HEK293 (cell line): ENCODE measurements around the gene FAM221A.

Source experiments
- CTCF ChIA-PET: fragments of 350-600 bp; formaldehyde crosslinking; extraction: SDS; loops from one replicate; lab custom pipeline; 2021; ENCODE audit warnings: antibody characterized with exemption; lab: Yijun Ruan, JAX
- POLR2A ChIA-PET: fragments of 300-600 bp; formaldehyde crosslinking; extraction: SDS; loops from one replicate; lab custom pipeline; 2020; ENCODE audit warnings: antibody characterized with exemption, inconsistent platforms; lab: Yijun Ruan, JAX
- H3K27ac ChIP-seq: fragments of 200-500 bp; sonication (Bioruptor generic); 2 replicates; pipeline ENCODE4 v1.5.1; 2014; ENCODE audit warnings: low read depth, low read length, control low read depth, inconsistent platforms; ENCODE audit errors: extremely low read depth
- H3K36me3 ChIP-seq, 2 experiments: fragments of 200-500 bp in 1 of 2; sonication (Bioruptor generic) in 1 of 2; 1 replicate in 1 of 2; 2 replicates in 1 of 2; pipeline ENCODE4 v1.5.1; 2014 to 2017; ENCODE audit warnings: inconsistent platforms in 2 of 2, low read length in 2 of 2; ENCODE audit not compliant: control insufficient read depth in 2 of 2, insufficient read depth in 1 of 2
- H3K4me1 ChIP-seq: fragments of 200-500 bp; sonication (Bioruptor generic); 2 replicates; pipeline ENCODE4 v1.5.1; 2014; ENCODE audit warnings: mild to moderate bottlenecking, low read length, inconsistent platforms; ENCODE audit not compliant: control insufficient read depth, insufficient read depth
- H3K4me3 ChIP-seq: 2 replicates; pipeline ENCODE4 v1.5.1; 2011; ENCODE audit warnings: low read depth, mild to moderate bottlenecking, control low read depth, low read length, moderate library complexity
- H3K9me3 ChIP-seq: fragments of 200-500 bp; sonication (Bioruptor generic); 2 replicates; pipeline ENCODE4 v1.5.1; 2014; ENCODE audit warnings: low read depth, low read length, inconsistent platforms; ENCODE audit not compliant: control insufficient read depth, insufficient read depth
- GFI1B ChIP-seq: fragments of 450-650 bp; formaldehyde crosslinking; IDR thresholded peaks from 2 replicates; pipeline ENCODE4 v1.5.1; 2016; ENCODE audit warnings: missing biosample characterization, missing genetic modification characterization
- GLI2 ChIP-seq: fragments of 450-650 bp; formaldehyde crosslinking; IDR thresholded peaks from 2 replicates; pipeline ENCODE4; 2017; ENCODE audit warnings: missing biosample characterization, missing genetic modification characterization, low read depth, borderline replicate concordance
- SP7 ChIP-seq: fragments of 450-650 bp; formaldehyde crosslinking; IDR thresholded peaks from 2 replicates; pipeline ENCODE4 v1.5.1; 2016; ENCODE audit warnings: missing biosample characterization, missing genetic modification characterization
- YY2 ChIP-seq: fragments of 450-650 bp; formaldehyde crosslinking; IDR thresholded peaks from 2 replicates; pipeline ENCODE4 v1.5.1; 2016; ENCODE audit warnings: missing biosample characterization, missing genetic modification characterization
- ZFP41 ChIP-seq: fragments of 450-650 bp; formaldehyde crosslinking; IDR thresholded peaks from 2 replicates; pipeline ENCODE4 v1.5.1; 2016; ENCODE audit warnings: missing biosample characterization, missing genetic modification characterization, borderline replicate concordance
- ZNF2 ChIP-seq: fragments of 450-650 bp; formaldehyde crosslinking; IDR thresholded peaks from 2 replicates; pipeline ENCODE4 v1.5.1; 2016; ENCODE audit warnings: missing biosample characterization, missing genetic modification characterization
- ZNF248 ChIP-seq: fragments of 450-650 bp; formaldehyde crosslinking; IDR thresholded peaks from 2 replicates; pipeline ENCODE4 v1.5.1; 2017; ENCODE audit warnings: missing biosample characterization, missing genetic modification characterization
- ZNF366 ChIP-seq: fragments of 450-650 bp; formaldehyde crosslinking; conservative IDR thresholded peaks from 2 replicates; pipeline ENCODE4 v1.5.1; 2016; ENCODE audit warnings: missing biosample characterization, missing genetic modification characterization
- ZNF37A ChIP-seq: fragments of 450-650 bp; IDR thresholded peaks from 2 replicates; pipeline ENCODE4 v1.5.1; 2018; ENCODE audit warnings: missing biosample characterization, missing genetic modification characterization
- ZNF423 ChIP-seq: fragments of 450-650 bp; formaldehyde crosslinking; IDR thresholded peaks from 2 replicates; pipeline ENCODE4 v1.5.1; 2016; ENCODE audit warnings: missing biosample characterization, missing genetic modification characterization
- ZNF623 ChIP-seq: fragments of 450-650 bp; formaldehyde crosslinking; IDR thresholded peaks from 2 replicates; pipeline ENCODE4 v1.5.1; 2016; ENCODE audit warnings: missing biosample characterization, missing genetic modification characterization
- ZNF707 ChIP-seq: fragments of 450-650 bp; formaldehyde crosslinking; IDR thresholded peaks from 2 replicates; pipeline ENCODE4 v1.5.1; 2016; ENCODE audit warnings: missing biosample characterization, missing genetic modification characterization
- ZXDB ChIP-seq: fragments of 450-650 bp; formaldehyde crosslinking; IDR thresholded peaks from 2 replicates; pipeline ENCODE4 v1.5.1; 2016; ENCODE audit warnings: missing biosample characterization, missing genetic modification characterization
- TF ChIP-seq, protein P1 (sequence below): fragments of 450-650 bp; formaldehyde crosslinking; IDR thresholded peaks from 2 replicates; pipeline ENCODE4 v1.5.1; 2016; ENCODE audit warnings: missing biosample characterization, missing genetic modification characterization, low read depth
- TF ChIP-seq, protein P2 (sequence below): fragments of 450-650 bp; formaldehyde crosslinking; IDR thresholded peaks from 2 replicates; pipeline ENCODE4 v1.5.1; 2017; ENCODE audit warnings: missing biosample characterization, missing genetic modification characterization

FAM221A gene

DNA sequence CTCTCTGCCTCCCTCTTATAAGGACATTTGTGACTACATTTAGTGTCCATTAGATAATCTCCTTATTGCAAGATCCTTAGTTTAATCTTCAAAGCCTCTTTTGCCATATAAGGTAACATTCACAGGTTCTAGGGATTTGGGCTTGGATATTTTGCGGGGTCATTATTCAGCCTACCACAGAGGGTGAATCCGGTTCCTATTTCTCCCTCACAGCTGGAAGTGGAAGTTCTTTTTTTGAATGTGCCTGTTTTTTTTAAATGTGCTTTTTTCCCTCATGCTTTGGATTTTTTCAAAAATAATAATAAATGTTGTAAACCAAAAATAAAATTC, 17.1 kb upstream of the FAM221A start:
- Histone ChIP-seq H3K4me3 (no peak overlapping the region), H3K4me1 (no peaks in the 10 kb centered on the region), H3K9me3 (no peaks in the 10 kb centered on the region), H3K36me3 (no peaks in the 10 kb centered on the region), H3K27ac (no peak overlapping the region)
- TF ChIP-seq ZNF423 (tag by site-specific recombination) = no peak
- TF ChIP-seq ZNF623 (tag by site-specific recombination) = no peak
- no peak for TF ChIP-seq GFI1B
- TF ChIP-seq ZXDB (tag by site-specific recombination) = no peak
- TF ChIP-seq, protein P1, sequence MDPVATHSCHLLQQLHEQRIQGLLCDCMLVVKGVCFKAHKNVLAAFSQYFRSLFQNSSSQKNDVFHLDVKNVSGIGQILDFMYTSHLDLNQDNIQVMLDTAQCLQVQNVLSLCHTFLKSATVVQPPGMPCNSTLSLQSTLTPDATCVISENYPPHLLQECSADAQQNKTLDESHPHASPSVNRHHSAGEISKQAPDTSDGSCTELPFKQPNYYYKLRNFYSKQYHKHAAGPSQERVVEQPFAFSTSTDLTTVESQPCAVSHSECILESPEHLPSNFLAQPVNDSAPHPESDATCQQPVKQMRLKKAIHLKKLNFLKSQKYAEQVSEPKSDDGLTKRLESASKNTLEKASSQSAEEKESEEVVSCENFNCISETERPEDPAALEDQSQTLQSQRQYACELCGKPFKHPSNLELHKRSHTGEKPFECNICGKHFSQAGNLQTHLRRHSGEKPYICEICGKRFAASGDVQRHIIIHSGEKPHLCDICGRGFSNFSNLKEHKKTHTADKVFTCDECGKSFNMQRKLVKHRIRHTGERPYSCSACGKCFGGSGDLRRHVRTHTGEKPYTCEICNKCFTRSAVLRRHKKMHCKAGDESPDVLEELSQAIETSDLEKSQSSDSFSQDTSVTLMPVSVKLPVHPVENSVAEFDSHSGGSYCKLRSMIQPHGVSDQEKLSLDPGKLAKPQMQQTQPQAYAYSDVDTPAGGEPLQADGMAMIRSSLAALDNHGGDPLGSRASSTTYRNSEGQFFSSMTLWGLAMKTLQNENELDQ (tag by site-specific recombination) = no peak
- no peak for TF ChIP-seq ZNF707 (tag by site-specific recombination)
- no peak for TF ChIP-seq SP7 (tag by site-specific recombination)
- TF ChIP-seq ZNF2 (tag by site-specific recombination) = no peak
- POLR2A ChIA-PET = no interaction called here
- CTCF ChIA-PET = no interaction called here

DNA sequence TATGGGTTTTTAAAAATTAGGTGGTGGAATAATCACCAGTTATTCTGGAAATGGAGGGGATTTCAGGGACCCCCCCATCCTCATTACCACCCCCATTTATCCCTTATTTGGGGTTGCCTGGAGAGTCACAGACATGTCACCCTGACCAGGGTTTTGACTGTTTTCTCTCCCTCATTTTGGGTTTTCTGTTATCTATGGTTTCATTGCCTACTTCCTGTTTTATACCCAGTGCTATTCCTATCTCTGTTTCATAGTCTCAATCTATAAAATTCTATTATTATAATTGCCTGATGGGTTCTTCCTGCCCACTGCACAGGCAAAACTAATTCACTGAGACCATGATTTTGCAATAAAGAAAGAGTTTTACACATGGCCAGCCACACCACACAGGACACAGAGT, 15.9 kb upstream of the FAM221A start:
- TF ChIP-seq YY2 (no peak), ZNF366 (tag by site-specific recombination) (no peak), GLI2 (tag by site-specific recombination) (no peak), ZFP41 (tag by site-specific recombination) (no peak)
- TF ChIP-seq, protein P2, sequence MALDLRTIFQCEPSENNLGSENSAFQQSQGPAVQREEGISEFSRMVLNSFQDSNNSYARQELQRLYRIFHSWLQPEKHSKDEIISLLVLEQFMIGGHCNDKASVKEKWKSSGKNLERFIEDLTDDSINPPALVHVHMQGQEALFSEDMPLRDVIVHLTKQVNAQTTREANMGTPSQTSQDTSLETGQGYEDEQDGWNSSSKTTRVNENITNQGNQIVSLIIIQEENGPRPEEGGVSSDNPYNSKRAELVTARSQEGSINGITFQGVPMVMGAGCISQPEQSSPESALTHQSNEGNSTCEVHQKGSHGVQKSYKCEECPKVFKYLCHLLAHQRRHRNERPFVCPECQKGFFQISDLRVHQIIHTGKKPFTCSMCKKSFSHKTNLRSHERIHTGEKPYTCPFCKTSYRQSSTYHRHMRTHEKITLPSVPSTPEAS (tag by site-specific recombination) = no peak
- H3K4me1 ChIP-seq = no peaks in the 10 kb centered on the region
- ChIA-PET POLR2A (no interaction called here), CTCF (interaction anchor here (0.6 kb wide), 1 partner anchor 179 kb away, joined by 4 read pairs; no protein-coding TSS in a partner anchor)
- no peak overlapping the region for H3K27ac ChIP-seq
- H3K36me3 ChIP-seq = no peaks in the 10 kb centered on the region
- H3K4me3 ChIP-seq = no peak overlapping the region
- no peaks in the 10 kb centered on the region for H3K9me3 ChIP-seq

DNA sequence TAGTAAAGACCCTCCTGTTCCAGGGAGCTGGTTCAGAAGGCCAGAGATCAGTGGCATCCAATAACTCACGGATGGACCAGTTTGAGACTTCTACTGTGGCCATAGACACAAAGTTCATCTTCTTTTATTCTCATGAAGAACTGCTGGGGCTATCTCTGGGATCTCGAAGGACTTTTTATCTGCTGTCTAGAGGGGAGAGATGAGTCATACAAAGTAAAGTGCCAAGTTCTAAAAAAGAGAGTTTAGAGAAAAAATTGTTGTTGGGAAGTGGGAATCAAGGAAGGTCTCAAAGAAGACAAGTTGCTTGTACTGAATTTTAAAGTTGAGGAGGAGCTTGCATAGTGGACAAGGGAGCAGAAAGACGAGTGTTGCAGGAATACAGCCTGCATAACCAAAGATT, 8.0 kb upstream of the FAM221A start:
- Histone ChIP-seq H3K36me3 (no peaks in the 10 kb centered on the region), H3K27ac (no peak overlapping the region), H3K4me3 (no peak overlapping the region), H3K9me3 (no peaks in the 10 kb centered on the region), H3K4me1 (no peaks in the 10 kb centered on the region)
- CTCF ChIA-PET = interaction anchor here (0.7 to 2.8 kb wide), 2 partner anchors 25 to 29 kb away, joined by 3 to 10 read pairs; no protein-coding TSS in a partner anchor
- POLR2A ChIA-PET = no interaction called here
- TF ChIP-seq ZNF37A (tag by site-specific recombination) = no peak
- no peak for TF ChIP-seq ZNF248 (tag by site-specific recombination)
